GM12801 (cell line): ENCODE measurements around the gene TAS2R38.

Experiments
- CTCF ChIP-seq: IDR thresholded peaks from one replicate; pipeline ENCODE4 v1.5.1; 2011; ENCODE audit warnings: control low read depth; ENCODE audit not compliant: insufficient read length; ENCODE audit errors: extremely low read depth

TAS2R38 gene

DNA sequence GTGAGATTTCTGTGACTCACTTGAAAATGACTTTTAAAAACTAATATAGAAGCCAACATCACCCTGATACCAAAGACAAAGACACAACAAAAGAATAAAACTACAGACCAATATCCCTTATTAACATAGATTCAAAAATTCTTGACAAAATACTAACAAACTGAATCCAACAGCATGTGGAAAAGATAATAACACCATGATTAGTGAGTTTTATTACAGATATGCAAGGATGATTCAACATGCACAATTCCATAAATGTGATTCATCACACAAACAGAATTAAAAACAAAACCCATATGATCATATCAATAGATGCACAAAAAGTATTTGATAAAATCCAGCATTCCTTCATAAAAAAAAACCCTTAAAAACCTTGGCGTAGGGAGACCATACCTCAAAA, 28.6 kb upstream of the TAS2R38 start:
- TF ChIP-seq CTCF = no peak

GRCh38 chr7:142001163-142001874, 27.7 kb upstream of the TAS2R38 start:
- TF ChIP-seq CTCF = no peak

- TF ChIP-seq CTCF = no peak
These were observed 26.7 kb upstream of the TAS2R38 start for GRCh38 chr7:142000244-142000643.

DNA sequence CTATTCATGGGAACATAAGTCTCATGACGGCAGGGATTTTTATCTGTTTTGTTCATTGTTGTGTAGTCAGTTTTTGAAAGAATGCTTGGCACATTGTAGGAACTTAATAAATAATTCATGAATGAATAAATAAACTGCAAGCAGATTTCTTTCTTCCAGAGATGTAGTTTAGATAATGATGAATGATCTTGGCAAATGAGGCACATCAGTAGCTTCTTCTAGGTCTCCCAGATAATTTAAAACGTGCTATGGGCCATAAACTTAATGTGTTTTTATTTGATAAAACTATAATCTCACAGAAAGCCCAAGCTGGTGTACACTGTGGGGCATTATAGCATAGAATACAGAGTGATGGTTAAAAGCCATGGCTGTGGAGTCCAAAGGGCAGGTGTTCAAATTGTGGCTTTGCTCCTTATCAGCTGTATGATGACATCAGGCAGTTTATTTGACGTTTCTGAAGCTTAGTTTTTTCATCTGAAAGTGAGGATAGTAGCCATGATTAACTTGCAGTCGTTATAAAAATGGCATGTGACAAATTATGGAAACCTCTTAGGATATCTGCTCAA, 25.6 kb upstream of the TAS2R38 start:
- TF ChIP-seq CTCF = no peak

DNA sequence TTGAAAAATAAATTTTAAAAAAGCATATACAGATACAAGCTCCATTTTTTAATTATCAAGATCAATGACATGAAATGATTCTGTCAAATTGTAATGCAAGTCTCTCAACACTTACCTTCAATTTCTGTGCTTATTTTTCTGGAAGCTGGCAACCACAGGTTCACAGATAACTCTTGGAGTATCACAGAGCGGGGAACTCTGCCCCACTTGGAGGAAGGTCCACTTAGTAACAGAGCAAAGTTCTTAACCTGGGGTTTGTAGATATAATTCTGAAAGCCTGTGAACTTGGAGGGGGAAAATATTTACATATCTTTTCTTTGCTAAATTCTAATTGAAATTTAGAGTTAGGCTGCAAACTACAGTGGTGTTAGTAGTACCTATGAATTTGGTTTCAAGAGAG, 19.8 kb upstream of the TAS2R38 start:
- TF ChIP-seq CTCF = no peak

- TF ChIP-seq CTCF = no peak
These were observed 19.1 kb upstream of the TAS2R38 start for GRCh38 chr7:141992688-141993087.

GRCh38 chr7:141992156-141992555, 18.6 kb upstream of the TAS2R38 start:
- TF ChIP-seq CTCF = no peak
